ENCODE results near the gene ACSS1.
A peak's percentile ranks its signal among the peaks of the same experiment; 100 is the strongest.

Gene ACSS1

DNA sequence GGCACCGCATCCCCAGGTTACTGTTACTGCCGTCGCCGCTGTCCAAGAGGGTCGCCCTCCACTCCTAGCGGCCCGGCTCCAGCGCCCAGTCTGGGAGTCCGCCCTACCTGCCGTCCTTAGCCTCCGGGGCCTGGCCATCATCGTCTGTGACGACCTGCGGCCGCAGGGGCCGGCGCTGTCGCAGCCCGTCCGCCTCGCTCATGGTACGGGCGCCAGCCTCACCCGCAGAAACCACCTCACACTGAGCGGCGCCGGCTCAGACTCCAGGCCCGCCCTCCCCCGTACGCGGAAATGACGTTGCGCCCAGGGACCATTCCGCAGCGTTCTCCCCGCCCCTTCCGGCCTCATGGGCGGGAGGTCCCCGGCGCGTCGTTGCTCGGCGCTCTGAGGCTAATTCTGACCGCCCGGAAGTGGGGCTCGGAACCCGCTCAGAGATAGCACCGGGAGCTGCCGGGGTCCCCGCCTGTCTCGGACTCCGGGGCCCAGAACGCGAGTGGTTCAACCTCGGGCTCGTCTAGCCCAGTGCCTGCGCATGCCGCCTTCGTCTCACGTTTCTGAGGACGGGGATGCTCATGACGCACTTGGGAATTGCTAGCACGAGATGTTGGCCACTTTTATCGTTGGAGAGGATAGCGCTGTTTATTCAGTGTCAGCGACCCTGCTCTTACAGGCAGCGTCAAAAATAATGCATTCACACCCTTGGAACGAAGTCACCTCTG, 65.3 kb downstream of the ACSS1 start, which contains the start of gene APMAP:
TSS of gene APMAP (minus strand) at position 265 of the 719 bp plus-strand sequence. CDS start at position 202, 63 bp downstream.
- peak; percentile 95 for DNase-seq (ENCODE audit: low read depth)

DNA sequence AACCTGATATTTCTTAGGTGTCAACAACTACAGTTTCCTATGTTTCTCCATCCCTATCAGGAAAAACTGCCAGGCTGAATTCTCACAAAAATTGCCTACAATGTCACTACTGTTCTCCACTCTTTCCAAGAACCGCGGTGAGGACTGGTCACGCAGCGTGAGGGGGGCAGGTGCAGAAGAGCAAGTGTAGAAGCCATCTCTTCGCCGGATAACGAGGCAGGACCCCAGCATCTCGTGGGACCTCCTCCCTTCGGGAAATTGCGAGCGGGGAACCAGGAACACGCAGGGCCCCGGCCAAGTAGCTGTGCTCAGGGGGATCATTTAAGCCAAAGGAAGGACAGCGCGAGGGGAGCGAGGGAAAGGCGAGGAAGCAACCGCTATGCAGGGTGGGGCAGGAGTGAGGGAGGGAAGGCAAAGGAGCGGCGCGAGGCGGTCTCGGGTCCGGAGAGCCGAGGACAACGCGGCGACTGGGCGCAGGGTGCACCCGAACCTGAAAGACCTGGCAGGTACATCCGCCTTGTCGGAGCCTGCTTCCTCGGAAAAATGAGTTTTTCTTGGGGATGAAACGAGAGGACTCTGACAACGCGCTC, 65.9 kb downstream of the ACSS1 start:
- peak; percentile 5 for DNase-seq (ENCODE audit: low read depth)

DNA sequence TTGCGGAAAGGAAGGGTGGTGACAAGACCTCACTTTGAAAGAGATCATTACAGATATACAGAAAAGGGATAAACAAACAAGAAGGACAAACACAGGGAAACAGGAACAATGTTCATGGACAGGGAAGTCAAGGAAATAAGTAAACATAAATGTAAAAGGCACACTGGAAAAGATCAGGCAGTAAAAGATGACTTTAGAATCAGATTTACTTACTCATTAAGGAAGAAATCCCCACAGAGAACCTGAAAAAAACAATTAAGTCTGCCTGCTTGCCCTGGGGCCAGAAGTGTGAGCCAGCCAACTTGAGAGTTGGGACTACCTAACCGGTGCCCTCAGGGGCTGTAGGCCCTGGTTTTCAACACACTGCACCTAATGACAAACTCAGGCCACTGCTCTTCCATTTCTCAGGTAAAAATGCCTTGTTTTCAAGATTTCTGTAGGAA, 67.1 kb downstream of the ACSS1 start:
- DNase-seq (ENCODE audit: low read depth), result no peak

DNA sequence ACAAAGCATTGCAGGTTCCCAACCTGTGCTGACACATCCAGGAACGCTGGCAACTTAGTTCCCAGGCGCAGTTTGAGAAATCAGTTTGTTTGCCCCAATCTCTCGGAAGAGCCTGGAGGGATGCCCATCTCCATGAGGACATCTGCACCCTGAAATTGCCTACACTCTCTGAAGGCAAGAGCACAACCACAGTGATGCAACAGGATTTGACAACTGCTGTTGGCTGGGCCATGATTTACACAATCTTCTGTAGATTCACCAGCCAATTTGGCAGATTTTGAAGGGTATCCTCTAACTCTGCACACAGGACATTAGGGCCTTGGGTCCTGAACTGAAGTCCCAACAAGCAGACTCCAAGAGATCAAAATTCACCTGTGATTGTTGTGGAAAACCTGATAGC, 68.8 kb downstream of the ACSS1 start:
- no peak for DNase-seq (ENCODE audit: low read depth)

DNA sequence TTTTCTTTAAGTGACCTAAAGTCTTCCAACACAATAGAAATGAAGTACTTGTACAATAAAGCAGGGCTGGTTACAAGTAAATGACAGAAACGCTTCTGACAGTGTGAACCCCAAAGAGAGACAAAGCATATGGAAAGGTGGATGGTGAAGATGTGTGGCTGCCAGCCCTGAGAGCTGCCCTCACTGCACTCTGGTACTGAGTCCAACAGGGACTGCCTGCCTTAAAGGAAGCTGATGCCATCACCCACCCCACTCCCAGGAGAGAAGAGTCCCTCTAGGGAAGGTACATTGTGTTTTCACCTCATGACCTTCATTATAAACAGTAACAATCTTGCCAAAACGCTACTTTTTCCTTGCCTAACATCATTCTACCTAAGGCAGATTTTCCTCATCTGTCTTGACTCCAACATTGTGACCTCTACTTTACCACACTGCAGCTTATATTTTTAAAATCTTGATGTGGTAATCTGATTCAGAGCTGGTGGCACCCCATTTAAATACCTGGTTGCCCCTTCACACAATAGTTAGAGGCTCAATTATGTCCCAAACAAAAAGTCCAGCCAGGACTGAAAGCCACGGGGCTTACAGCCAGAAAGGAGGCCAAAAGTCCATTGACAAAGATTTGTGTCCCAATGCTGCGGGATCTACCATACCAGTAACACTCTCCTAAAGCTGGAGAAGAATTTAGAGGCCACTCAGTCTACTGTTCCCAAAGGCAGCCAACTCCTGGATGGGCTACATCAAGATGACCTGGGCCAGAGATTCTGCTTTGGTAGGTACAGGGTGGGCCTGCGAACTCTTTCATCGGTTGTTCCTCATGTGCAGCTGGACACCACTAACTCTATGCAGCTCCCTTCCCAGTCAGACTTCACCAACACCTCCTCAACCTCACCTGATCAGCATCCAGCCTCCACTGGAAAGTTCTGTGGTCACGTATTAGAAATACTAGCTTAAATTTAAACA, 69.8 kb downstream of the ACSS1 start:
- no peak for DNase-seq (ENCODE audit: low read depth)

DNA sequence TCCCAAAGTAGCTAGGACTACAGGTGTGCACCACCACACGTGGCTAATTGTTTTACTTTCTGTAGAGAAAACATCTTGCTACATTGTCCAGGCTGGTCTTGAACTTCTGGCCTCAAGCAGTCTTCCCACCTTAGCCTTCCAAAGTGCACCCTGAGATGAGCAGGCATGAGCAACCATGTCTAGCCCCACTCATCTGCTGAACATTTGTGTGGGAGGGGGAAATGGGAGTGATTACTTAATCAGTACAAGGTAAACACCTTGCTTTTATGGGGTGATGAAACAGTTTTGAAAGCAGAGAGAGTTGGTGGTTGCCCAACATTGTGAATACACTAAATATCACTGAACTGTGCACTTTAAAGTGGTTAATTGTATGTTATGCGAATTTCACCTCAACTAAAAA, 70.7 kb downstream of the ACSS1 start:
- no peak for DNase-seq (ENCODE audit: low read depth)

DNA sequence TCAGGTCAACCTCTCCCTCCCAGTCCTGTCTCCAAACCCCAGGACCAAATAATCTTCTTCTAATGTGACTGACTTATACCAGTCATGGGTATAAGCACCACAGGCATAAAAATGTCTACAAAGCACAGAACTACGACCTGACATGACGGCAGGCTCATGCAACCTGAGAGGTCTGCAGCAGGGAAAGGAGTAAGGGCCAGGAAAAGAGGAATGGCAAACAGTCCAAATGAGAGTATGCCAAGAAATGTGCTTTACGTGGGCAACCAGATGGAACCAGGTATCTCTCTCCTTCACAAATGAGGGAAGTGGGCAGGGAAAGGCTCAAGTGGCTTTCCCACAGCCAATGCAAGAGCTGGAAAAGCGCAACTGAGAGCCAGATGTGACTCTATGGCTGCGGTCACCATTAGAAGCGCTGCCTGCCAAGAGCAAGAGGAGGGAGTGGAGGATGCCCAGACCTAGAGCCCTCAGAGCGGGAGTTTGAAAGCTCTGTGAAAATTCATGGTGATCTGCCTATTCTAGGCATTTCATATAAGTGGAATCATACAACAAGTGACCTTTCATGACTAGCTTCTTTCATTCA, 71.4 kb downstream of the ACSS1 start:
- no peak for DNase-seq (ENCODE audit: low read depth)

DNA sequence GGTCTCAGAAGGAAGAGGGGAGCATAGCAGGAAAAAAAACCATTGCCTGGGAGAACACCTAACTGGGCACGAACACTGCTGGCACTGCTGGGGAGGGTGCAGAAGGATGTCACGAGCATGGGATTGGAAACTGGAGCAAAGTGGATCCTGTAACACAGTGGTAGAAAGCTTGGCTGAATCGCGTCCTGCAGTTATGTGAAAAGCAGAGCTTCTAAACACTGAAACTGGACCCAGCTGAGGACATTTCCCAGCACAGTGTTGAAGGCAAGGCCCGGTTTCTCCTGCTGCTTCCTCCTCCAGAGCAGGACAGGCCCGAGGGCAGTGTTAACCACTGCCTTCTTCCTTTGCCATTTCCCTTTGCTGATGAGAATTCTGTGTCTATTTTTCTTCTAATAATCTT, 72.1 kb downstream of the ACSS1 start:
- DNase-seq (ENCODE audit: low read depth), result no peak

DNA sequence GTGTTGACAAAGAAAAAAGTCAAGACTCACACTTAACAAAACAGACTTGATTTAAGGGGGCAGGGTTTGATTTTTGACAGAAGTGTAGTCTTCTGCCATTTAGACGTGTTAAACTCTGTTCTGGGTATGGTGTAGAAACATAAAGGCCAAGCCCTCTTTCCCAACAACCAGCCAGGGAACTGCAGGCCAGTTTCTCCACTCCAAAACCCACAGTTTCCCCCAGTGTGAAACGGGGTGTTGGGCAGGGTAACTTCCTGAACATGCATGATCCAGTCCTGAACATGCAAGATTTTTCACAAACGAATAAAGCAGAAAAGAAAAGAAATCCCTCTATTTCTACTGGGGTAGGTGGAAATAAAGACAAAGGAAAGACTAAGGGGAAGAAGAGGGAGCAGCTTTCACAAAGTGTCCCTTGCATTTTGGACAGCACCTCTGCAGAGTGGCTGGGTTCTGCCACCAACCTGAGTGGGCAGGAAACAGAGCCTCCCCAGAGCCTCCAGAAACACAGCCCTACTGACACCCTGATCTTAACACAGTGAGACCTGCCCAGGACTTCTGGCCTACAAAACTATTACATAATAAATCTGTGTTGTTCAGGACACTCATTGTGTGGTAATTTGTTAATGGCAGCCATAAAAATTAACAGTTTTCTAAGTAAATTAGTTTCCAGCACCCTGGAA, 72.8 kb downstream of the ACSS1 start:
- DNase-seq (ENCODE audit: low read depth), result no peak

DNA sequence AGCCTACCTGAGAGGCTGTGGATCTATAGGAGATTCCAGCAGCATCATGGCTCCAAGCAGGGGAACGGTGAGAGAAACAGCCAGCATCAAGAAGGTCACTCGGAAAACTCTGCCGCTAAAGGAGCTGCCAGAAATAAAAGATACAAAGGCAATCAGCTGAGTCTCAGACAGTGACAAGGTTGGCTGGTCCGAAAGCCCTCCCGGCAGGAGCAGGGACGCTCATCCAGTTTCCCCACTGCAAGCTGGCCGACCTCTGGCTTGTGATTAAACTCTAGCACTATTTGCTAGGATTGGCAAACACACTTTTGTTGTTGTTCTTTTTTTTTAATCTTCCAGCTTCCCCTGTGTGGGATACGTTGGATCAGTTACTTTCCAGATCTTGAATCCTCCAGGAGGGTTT, 74.0 kb downstream of the ACSS1 start:
- DNase-seq (ENCODE audit: low read depth), result no peak

DNA sequence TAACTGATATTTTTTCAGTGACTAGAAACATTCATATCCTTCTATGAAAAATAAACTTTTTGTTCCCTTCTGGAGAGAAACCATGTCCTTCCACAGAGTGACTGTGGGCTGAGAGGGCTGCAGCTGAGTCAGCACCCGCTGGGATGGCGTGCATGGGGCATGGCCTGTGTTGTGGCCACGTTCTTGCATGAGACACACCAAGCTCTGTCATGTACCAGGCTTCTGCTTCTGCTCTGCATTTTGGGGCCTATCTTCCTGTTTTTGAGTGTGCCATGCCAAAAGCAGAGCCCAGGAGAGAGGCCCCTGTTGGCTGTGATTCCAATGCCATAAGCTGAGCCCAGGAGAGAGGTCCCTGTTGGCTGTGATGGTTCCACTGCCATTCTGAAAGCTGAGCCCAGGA, 76.1 kb downstream of the ACSS1 start:
- DNase-seq (ENCODE audit: low read depth), result no peak

DNA sequence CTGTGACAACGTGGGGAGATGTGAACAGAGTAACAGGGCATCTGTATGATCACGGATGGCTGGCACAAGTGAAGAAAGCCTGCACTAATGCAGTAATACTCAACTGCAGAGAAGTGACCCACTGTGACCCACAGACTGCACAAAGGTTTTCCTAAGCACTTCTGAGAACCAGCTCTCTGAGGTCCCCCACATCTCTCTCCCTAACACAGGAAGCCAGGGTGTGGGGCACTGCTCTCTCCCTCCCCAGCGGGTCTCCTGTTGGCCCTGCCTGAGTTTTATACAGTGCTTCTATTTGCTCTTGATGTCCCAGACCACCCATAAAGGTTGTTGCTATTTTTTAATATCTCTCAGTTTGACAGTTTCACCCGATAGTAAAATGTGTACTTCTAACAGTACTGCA, 76.7 kb downstream of the ACSS1 start:
- DNase-seq (ENCODE audit: low read depth), result no peak

DNA sequence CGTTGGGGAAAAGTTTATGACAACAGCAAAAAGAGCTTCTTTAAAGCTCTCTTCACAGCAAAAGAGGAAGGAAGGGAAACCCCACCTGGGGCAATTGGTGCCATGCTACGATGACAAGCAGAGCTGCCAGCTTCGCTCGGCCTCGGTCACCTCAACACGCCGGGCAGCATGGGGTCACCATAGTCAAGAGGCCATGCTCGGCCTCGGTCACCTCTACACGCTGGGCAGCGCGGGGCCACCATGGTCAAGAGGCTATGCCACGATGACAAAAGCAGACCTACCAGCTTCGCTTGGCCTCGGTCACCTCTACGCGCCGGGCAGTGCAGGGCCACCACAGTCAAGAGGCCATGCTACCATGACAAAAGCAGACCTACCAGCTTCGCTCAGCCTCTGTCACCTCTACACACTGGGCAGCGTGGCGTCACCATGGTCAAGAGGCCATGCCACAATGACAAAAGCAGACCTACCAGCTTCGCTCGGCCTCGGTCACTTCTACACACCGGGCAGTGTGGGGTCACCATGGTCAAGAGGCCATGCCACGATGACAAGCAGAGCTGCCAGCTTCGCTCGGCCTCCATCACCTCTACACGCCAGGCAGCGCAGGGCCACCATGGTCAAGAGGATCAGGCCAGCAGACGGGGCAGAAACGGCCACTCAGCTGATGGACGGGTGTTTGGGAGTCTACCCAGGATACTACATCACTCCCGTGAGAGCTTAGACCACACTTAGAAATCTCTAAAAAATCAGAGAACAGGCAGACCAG, 77.5 kb downstream of the ACSS1 start:
- DNase-seq (ENCODE audit: low read depth), result no peak

DNA sequence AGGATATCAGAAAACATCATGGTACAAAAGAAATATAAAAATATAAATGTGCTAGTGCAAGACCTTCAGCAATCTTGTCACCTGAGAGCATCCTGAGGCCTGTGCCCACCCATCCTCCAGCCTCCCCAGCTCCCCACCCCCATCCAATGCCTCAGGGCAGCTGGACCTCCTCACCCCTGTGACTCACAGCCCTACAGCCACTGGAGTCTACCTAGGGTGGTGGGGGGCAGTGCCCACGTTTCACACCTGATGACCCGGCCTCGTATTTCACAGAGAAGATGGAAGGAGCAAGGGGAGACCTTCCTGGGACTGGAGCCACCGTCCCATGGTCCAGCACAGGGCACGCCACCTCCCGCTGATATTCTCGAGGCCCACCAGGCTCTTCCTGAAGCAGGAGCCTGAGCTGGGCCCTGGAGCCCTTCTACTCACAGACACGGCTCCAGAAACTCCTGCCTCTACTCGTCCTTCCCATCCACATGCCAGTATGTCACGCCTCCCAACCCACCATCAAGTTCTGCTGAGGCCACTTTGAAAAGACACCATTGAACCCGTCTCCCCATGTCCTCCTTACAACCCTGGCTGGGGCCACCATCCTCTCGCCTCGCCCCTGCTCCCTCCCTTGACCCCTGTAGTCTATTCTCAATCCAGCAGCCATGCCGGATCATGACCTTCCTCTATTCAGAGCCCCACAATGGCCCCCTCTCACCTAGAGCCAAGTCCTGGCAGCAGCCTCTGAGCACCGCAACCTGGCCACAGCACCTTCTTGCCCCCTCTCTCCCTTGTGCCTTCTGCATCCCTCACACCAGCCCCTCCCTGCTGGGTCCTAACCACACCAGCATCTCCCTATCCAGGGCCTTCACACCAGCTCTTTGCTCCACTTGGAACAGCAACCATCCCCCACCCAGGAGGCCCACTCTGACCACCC, 78.6 kb downstream of the ACSS1 start:
- no peak for DNase-seq (ENCODE audit: low read depth)

DNA sequence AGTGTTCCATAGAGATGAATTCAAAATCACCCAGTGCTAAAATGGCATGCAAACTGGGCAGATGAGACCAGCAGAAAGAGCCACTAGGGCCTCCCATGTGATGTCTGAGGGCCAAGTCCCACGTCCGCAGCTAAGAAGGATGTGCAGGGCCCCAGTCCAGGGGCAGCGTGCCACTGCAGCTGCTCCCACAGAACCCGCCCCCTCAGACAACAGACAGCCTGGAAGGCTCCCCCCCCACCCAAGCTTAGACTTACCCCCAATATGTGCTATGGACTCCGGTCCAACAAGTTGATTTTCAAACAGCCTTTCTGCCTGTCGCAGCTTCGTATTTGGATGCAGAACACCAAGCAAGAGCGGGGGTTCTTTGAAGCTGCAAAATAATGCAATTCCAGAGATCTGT, 79.4 kb downstream of the ACSS1 start:
- no peak for DNase-seq (ENCODE audit: low read depth)

DNA sequence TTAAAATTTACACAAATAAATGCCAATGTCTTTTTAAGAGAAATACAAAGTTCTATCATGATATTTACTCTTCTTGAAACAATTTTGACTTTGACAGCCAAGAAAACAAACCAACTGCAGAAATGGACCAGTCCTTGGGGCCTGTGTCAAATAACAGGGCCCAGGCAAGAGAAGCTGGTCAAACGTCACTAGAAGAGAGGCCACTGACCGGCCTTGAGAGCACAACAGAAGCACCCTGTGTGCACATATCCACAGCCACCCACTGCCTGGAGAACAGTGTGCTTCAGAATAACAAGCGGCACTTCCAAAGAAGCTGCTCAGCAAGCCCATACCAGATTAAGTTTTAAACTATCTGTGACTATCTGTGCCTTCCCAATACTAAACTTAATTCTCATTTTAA, 80.1 kb downstream of the ACSS1 start:
- no peak for DNase-seq (ENCODE audit: low read depth)

DNA sequence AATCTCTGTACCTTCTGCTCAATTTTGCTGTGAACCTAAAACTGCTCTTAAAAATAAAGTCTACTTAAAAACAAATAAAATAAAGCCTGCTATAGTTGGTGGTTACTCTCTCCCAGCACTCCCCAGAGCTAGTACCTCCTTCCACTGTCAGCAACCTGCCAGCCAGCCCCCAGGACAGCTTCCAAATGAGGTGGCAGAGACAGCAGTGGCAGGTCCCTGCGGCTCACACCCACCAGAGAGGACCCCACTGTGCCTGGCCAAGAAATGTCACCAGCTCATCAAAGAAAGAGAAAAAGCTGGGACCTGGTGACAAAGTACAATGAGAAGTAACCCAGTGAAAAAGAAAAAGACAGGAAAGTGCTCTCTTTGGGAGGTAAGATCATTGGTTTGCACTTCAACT, 80.6 kb downstream of the ACSS1 start:
- no peak for DNase-seq (ENCODE audit: low read depth)

DNA sequence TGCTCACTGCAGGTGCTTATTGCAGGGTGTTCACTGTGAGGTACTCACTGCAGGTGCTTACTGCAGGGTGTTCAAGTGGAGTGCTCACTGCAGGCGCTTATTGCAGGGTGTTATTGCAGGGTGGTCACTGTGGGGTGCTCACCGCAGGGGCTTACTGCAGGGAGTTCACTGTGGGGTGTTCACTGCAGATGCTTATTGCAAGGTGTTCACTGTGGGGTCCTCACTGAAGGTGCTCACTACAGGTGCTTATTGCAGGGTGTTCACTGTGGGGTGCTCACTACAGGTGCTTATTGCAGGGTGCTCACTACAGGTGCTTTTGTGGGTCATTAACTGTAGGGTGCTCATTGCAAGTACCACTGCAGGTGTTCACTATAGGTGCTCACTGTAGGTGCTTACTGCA, 85.6 kb downstream of the ACSS1 start:
- no peak for DNase-seq (ENCODE audit: low read depth)

DNA sequence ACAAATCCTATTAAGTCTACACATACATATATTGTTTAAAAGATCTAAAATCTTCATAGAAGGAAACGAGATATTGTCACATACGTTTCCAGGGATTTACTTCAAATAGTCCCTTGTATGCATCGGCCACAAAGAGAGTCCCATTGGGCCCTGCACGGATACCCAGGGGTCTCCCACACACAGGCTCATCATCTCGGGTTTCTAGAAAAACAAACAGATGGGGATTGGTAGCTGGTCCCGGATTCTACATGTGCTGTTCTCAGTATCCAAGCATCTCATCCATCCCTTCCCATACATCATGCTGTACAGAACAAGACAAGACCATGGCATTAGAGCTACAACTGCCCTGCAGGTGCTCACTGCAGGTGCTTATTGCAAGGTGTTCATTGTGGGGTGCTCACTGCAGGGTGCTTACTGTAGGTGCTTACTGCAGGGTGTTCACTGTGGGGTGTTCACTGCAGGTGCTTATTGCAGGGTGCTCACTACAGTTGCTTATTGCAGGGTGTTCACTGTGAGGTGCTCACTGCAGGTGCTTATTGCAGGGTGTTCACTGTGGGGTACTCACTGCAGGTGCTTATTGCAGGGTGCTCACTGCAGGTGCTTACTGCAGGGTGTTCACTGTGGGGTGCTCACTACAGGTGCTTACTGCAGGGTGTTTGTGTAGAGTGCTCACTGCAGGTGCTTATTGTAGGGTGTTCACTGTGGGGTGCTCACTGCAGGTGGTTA, 86.4 kb downstream of the ACSS1 start:
- no peak for DNase-seq (ENCODE audit: low read depth)
